HG02885 (cell line): ENCODE results near the gene PCSK1N.

ENCODE experiments used
- ATAC-seq: cut with Tn5 transposase; IDR thresholded peaks from one replicate; pipeline ENCODE4 v1.9.1; 2021; ENCODE audit warnings: mild to moderate bottlenecking; ENCODE audit not compliant: unreplicated experiment, poor library complexity

Gene PCSK1N

GRCh38 chrX:48791063-48791820 is 44.2 kb downstream of the PCSK1N start:
- ATAC-seq: no peak

GRCh38 chrX:48790477-48790876 is 44.9 kb downstream of the PCSK1N start:
- no peak for ATAC-seq

- ATAC-seq: no peak
Measured at GRCh38 chrX:48789366-48790220, 45.8 kb downstream of the PCSK1N start.

- ATAC-seq: no peak
Measured at GRCh38 chrX:48787505-48788443, 47.6 kb downstream of the PCSK1N start.

GRCh38 chrX:48786825-48787504 is 48.4 kb downstream of the PCSK1N start:
- ATAC-seq: no peak

- ATAC-seq: no peak
Measured at GRCh38 chrX:48786341-48786800, 49.0 kb downstream of the PCSK1N start, which contains the start of gene GATA1. Gene GATA1, plus strand, starts transcription at chrX:48786590. Its CDS starts 4,520 bp downstream, at chrX:48791110.

GRCh38 chrX:48785540-48786214 is 49.7 kb downstream of the PCSK1N start:
- ATAC-seq: no peak

GRCh38 chrX:48785186-48785539 is 50.2 kb downstream of the PCSK1N start:
- ATAC-seq: no peak

- ATAC-seq: no peak
Measured at GRCh38 chrX:48784726-48785125, 50.7 kb downstream of the PCSK1N start.

GRCh38 chrX:48782795-48783194 is 52.6 kb downstream of the PCSK1N start:
- no peak for ATAC-seq

GRCh38 chrX:48782216-48782615 is 53.2 kb downstream of the PCSK1N start:
- no peak for ATAC-seq

- no peak for ATAC-seq
Measured at GRCh38 chrX:48781705-48782104, 53.7 kb downstream of the PCSK1N start.
